NCI-H1048 (cell line): ENCODE data around the gene ACSM5.

Experiments used
- DNase-seq: peaks from one replicate; lab custom pipeline; 2025; lab: John Stamatoyannopoulos, UW

The ACSM5 gene, protein sequence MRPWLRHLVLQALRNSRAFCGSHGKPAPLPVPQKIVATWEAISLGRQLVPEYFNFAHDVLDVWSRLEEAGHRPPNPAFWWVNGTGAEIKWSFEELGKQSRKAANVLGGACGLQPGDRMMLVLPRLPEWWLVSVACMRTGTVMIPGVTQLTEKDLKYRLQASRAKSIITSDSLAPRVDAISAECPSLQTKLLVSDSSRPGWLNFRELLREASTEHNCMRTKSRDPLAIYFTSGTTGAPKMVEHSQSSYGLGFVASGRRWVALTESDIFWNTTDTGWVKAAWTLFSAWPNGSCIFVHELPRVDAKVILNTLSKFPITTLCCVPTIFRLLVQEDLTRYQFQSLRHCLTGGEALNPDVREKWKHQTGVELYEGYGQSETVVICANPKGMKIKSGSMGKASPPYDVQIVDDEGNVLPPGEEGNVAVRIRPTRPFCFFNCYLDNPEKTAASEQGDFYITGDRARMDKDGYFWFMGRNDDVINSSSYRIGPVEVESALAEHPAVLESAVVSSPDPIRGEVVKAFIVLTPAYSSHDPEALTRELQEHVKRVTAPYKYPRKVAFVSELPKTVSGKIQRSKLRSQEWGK

DNA sequence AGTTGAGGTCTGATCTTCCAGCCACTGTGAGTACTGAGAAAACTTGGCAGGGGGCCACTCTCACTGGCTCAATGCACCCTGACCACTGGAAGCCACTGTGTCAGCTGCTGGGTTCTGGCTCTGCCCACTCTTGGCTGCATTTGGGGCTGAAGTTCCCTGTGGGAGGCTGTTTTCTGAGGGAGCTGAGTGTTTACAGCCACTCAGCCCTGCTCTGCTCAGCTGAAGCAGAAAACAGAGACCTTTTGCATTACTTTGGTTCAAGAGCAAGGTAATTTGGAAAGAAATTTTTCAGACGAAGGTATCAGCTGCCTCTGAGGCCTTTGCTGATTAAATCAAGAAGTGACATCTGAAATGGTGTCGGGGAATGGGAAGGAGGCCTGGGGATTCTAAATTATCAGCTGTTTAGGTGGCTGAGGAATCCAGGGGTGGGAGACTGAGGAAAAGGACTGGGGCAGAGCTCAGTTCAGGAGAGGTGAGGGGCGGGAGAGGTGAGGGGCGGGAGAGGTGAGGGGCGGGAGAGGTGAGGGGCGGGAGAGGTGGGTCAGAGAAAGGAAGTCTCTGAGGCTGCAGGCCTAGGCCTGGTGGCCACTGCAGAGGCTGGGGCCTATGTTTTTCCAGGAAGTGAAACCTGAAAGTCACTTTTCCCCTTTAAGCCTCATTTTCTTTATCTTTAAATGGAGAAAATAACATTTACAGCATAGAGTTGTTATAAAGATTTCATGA lies at the start of gene ACSM5:
ACSM5 (plus strand) TSS at position 137 of the 723 bp plus-strand sequence. CDS start 1,951 bp downstream, outside the sequence.
- DNase-seq: no peak

DNA sequence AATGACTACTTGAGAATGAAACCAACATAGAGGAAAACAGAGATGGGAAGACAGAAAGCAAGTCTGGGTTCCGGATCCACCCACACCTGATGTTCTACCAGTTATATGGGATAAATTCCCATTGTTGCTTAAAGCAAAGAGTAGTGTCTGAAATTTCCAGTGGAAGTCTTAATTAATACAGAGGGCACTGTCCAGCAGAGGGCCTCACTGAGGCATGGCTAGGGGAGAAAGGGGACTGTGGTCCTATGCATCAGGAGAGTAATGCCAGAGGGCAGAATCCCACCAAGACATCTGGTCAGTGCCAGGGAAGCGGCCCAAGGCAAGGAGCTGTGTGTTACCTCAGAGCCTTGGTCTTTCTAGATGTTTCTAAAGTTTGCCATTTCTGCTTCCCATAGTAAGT lies 49.3 kb upstream of the ACSM5 start:
- no peak for DNase-seq

DNA sequence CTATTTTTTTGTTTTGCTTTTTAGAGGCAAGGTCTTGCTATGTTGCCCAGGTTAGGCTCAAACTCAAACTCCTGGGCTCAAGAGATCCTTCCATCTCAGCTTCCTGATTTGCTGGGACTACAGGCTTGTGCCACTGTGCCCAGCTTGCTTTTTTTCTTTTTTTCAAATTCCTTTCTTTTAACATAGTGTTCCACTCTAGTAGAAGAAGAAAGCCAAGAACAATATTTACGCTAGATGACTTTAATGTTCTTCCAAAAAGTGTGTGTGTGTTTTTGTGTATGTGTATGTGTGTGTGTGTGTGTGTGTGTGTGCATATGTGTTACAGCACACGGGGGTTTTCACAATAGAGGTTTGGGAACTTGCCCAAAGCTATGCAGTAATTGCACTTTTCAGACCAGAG lies 46.1 kb upstream of the ACSM5 start:
- no peak for DNase-seq

DNA sequence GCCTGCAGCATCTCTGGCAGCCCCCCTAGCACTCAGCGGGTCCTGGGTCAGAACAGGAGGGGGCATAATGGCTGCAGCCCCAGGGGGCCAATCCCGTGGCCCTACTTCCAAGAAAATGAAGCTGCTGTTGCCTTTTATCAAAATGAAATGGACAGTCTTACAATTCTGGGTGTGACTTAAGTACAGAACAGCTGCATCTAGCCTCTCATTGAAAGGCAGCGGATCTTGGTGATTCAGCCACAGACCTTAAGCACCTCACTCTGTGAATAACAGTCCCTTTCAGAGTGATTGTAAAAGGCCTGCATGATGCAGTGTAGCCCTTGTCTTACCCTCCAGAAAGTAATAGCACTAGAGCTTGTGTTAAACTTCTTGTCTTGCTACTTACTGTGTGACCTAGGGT lies 45.3 kb upstream of the ACSM5 start:
- no peak for DNase-seq

DNA sequence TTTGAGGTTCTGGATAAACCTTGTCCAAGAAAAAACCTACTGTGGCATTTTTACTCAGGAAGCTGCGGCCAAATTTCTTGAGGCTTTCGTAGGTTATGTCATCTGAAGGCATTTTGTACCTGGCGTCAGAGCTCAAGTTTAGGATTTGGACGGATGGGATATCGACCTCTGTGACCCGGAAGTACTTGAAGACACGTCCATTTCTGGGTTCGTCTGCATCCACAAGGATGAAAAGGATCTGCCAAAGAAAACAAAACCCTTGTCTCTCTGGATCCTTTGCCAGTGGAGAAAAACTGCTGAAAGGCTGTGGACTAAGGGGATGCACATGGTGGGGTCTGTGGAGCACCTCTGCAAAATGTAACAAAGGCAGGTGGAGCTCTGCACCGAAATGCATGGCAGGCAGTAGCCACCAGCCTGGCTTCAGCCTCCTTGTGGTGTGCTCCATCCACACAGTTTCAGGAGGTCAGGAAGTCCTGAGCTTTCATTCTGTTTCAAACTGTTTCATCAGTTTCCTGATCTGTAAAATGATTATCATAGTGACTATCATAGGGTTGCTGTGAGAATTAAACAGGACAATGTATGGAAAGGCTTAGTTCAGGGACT lies 39.8 kb upstream of the ACSM5 start:
- DNase-seq: no peak

DNA sequence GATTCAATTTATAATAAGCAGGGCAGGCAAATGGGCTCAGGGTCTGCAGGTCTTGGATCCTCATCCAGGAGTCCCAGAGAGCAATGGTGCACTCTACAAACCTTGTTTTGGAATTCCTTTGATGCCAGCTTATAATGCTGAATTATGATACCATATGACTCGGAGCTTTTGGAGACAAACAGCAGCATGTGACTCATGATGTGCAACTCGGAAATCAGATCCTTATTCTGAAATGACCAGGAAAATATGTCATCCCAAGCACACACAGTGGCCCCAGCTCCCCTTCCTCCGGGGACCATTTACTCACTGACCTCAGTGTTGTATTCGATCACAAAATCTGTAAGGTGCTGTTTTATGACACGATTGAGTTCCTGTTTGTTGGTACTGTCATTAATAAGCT lies 36.6 kb upstream of the ACSM5 start:
- DNase-seq: no peak

DNA sequence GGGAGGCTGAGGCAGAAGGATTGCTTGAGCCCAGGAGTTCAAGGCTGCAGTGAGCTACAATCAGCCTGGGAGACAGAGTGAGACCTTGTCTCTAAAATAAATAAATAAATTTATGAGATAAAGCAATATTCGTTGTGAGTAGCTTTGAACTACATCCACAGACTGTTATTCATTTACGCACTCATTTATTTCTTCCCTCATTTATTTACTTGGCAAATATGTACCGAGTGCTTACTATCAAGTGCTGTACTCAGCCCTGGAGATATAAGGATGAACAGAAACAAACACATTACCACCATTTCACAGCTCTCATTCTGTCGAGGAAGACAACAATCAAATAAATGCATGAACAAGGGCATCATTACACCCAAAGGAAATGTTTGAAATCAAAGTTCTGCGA lies 32.2 kb upstream of the ACSM5 start:
- DNase-seq: no peak

DNA sequence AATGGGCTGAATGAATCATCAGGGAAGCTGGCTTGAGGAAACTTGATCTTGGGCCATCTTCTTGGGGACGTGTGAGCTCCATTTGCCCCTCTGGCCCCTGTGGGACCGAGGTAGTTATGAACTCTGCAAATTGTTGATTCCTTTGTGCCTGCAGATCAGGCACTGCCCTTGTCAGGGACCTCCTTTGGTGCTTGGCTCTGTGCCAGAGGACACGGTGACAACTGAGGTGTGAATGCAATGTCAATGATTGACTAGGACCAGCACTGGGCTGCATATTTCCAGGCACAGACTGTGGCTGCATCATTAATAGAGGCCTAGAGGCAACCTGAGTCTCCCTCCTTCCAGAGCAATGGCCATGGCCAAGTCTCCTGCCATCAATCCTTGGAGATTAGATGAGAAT lies 28.6 kb upstream of the ACSM5 start:
- no peak for DNase-seq

DNA sequence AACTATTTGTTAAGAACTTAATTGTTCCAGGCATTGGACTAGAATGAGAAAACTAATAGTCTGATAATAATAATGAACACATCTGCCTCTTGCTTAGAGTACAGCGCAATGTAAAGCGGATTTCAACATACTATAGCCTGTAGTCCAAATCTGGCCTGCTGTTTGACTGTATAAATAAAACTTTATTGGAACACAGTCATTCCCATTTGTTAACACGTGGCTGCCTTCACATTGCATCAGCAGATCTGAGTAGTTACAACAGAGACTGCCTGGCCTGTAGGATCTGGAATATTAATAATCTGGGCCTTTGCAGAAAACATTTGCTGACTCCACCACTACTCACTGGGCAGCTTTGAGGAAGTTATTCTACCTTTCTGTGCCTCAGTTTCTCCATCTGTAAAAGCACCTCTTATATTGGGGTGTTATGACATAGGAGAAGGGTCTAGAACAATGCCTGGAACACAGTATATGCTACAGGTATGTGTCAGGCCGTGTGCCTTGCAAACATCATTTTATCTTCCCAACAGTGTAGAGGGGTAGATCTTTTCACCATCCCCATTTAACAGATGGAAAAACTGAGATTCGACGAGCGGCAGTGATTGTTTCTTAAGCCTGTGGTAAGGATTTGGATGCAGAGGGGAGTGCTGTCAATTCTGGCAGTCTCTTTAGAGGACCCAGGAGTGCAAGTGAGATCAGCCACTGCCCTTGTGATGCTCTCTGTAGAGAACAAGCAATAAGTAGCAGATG lies 27.0 kb upstream of the ACSM5 start:
- no peak for DNase-seq

DNA sequence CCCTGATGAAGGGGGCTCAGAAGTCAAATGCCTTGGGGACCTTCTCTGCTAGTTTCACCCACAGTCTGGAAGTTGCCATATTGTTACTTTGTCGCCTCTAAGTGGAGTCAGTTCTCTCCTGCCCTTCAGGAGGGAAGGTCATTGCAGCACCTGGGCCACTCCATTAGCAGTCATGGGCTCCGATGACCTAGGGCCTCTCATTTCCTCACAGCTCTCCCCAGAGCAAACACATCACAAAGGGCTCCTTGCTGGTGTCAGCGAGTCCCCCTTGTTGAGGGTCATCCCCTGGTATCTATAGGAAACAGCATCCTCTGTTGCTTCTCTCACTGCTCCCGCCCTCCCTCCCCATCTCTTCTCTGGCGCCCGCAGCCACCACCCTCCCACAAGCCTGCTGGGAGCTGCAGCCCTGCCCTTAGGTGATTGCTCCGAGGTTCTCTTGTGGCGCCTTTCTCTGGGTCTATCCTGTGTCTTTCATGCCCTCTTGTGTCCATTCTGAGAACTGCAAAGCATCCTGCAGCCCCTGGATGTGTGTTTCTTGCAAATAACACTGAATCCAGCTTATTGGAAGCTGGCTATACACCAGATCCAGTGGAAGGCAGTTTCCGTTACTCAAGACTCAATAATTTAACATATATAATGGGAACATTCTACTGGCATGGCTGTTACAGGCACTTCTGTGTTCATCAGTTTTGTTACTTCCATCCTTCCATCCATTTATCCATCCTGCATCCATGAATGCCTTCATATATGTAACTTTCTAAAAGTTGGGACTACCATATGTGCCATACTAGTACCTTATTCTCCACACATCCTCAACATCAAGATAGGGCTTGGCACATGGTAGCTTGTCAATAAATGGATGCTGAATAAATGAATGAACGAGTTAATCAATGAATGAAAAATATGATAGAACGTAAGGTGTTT lies 26.0 kb upstream of the ACSM5 start:
- no peak for DNase-seq

DNA sequence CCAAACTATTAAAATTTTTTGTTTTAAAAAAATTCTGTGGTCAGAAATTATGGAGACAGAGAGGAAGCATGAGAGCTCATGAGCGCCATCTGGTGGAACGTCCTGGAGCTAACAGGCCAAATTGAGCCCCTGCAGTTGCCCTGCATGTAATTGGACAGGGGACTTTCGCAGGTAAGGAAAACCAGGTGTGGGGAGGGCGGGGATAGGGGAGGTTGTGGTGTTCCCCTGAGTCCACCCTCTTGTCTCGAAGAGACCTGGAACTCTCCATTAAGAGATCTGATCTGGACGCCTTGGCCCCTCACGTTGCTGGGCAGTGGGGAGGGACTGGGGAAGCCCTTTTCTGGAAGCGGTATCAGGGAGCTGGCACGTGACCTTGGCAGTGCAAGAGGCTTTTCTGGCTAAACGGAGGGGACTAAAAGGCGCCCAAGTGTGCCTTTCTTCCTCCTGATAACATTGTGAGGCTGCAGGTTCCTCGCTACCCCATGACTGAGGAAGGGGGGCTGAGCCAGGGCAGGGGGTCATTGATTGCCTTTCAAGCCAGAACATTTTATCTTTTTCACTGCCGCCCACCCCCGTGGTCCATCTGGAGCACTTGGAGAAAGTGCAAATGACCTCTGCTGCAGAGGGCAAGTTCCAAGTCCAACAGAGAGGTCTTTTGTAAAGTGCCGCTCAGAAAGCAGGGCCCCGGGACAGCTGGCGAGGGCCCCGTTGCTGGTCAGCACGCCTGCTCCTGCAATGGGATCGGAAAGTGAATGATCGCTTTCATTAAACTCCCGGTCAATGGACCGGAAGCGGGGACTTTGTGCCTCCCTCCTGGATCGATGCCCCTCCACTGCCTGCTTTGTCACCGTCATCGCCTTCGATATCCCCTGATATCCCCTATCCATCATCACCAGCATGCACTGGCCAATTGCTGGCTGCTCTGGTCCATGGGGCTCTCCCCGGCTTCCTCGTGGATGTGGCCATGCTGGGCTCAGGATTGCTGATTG lies 23.2 kb upstream of the ACSM5 start:
- no peak for DNase-seq

DNA sequence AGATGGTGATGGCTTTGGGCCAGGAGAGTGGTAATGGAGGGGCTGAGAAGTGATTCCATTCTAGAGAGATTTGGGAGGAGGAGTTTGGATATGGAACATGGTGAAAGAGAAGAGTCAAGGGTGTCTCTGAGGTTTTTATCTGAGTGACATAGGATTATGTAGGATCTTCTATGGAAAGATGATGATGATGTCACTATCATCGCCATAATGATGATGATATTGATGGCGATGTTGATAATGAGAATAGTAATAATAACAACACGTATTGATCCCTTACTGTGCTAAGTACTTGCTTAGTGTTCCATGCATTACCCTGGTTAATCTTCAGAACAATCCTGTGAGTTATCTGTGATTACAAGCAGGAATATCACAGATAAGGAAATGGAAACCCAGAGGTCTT lies 21.4 kb upstream of the ACSM5 start:
- no peak for DNase-seq

DNA sequence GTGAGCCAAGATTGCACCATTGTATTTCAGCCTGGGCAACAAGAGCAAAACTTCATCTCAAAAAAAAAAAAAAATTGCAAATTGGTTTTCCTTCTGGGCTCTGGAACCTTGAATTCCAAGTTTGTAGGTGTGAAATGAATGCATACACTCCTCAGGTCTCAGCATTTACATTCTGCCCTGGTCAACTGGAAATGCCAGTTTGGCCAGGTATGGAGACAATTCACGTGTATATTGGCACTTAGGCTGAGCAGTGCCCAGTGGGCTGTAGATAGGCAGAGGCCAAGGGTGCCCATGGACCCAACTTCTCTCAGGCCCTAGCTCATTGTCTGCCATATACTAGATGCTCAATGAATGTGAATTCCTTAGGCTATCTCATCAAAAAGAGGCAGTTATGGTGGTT lies 20.5 kb upstream of the ACSM5 start:
- DNase-seq: no peak

DNA sequence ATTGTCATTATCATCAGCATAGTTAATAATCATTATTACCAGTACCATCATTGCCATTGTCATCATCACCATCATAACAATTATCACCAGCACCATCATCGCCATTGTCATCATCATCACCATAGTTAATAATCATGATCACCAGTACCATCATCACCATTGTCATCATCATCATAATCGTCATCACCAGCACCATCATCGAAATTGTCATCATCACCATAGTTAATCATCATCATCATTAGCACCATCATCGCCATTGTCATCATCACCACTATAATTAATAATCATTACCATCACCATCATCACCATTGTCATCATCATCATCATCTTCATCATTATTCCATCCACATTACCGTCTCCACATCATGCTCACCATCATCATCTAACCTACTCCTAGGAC lies 18.3 kb upstream of the ACSM5 start:
- no peak for DNase-seq

DNA sequence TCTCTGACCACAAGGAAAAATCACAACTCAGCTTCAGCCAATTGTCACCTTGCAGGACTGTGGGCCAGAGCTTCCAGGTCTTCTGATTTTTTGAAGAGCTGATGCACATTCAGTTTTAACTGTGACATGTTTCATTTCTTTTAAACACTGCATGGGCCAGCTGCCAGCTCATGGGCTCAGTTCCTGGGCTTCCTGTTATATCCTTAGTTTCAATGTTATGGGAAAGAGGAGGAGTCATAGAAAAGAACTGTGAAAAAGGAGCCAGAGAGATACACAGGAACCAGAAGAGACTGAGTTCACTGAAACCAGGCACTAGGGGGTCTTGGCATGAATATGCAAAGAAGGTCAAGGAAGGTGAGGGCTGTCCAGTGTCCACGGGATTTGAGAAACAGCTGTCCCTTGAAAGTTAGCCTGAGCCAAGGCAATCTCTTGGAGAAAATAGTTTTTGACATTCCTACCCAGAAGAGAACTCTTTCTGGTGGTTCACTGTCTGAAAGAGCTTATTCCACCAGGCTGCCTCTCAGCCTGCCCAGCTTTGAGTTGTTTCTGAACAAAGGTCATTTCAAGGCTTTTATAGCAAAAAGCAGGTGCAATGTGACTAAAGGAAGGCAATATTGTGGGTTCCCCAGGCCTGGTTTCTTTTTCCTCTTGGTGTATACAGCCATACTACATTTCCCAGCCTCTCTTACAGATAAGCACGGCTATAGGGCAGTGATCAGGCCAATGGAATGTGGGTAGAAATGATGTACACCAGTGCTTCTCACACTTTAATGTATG lies 15.3 kb upstream of the ACSM5 start:
- no peak for DNase-seq

DNA sequence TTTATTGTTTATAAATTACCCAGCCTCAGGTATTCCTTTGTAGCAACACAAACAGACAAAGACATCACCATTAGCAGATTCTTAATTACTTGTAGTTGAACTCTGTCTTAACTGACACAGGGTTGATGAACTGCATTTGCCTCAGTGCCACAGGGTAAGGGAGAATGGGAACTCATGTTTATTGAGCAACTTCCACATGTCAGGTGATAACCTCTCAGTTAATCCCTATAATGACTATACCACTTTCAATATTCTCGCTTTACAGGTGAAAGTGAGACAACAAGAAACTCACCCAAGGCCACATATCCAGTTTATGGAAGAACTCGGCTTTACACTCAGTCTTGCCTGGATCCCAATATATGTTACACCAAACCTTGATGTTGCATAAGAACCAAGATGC lies 13.4 kb upstream of the ACSM5 start:
- no peak for DNase-seq

DNA sequence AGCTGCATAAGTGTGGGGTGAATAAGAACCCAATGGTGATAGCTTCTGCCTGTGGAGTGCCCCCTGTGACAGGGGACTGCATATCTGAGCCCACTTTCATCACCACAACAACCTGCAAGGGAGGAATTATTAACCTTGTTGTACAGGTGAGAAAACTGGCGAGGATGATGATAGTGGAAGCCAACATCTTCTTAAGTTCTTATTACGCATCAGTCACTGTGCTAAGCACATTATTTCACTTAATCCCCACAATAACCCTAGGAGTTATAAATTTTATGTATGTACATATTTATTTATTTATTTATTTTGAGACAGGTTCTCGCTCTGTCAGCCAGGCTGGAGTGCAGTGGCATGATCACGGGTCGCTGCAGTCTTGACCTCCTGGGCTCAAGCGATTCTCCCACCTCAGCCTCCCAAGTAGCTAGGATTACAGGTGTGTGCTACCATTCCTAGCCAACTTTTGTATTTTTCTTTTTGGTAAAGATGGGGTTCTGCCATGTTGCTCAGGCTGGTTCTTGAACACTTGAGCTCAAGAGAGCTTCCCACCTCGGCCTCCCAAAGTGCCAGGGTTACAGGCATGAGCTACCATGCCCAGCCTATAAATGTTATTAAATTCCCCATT lies 12.4 kb upstream of the ACSM5 start:
- no peak for DNase-seq

DNA sequence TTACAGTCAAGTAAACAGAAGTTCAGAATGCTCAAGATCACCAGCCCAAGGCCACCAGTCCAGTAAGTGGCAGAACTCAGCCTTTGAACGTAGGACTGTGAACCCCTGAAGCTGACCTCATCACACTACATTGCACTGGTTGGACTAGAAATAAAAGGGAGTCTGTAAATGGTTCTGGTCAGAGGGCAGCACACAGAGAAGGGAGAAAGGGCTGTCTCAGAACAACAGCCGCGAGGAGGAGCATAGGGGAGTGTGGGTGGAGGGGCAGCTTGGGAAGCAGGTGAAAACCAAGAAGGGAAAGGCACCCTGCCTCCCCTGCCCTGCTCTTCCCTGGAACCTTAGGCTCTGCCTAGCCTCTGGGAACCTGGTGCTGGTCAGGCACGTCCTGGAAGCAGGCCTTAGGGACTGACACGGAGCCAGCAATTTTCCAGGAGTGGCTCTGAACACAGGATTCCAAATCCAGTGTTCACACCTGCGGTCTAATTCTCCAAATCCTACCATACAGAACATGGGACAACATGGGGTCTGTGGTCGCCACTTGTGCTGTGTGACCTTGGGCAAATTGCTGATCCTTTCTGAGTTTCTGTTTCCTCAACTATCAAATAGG lies 11.8 kb upstream of the ACSM5 start:
- no peak for DNase-seq
